ENCODE data around the gene NUMBL. TPM values are rescaled to one million over a fixed set of nuclear protein-coding genes. Genes with fewer than 3 reads are reported as not detected.

Gene NUMBL
- 10 to 100 TPM in 3 of 5 experiments, 1 to 10 TPM in 2; 9.0 to 28.6 (median 11.2) TPM for total RNA-seq
- polyA plus RNA-seq, result 1 to 10 TPM in 1 of 2 donors, under 1 TPM in 1; 0.28 to 1.4 TPM
- total RNA-seq, result 4.7 reads per million, percentile 23 among the genes with 10 or more reads in this experiment

GRCh38 chr19:40690050-40690692 is at the start of gene NUMBL:
NUMBL (minus strand) TSS chr19:40690651; CDS start chr19:40690483, 168 bp downstream.
- peak within 1 kb of the TSS; percentile 55 for H3K27ac ChIP-seq (ENCODE audit: low read depth, low read length)
- H3K27me3 ChIP-seq (ENCODE audit: control insufficient read depth in 2 of 2, insufficient read depth in 2 of 2, low read length in 2 of 2), result no peaks in the 10 kb centered on the region
- H3K9me3 Mint-ChIP-seq, result no peaks in the 10 kb centered on the region
- DNase-seq (no peak), ATAC-seq (no peak)
- peaks cover 0 to 6% (median 4%) of the 10 kb centered on the region in 7 donors for H3K4me1 Mint-ChIP-seq
- H3K27ac Mint-ChIP-seq, result peak within 1 kb of the TSS in 8 of 9 donors; percentile 58 to 94 (median 74)
- H3K27me3 Mint-ChIP-seq, result no peaks in the 10 kb centered on the region
- peaks cover 0 to 12% (median 0%) of the 10 kb centered on the region in 3 experiments for H3K36me3 ChIP-seq (ENCODE audit: control insufficient read depth in 2 of 3, insufficient read depth in 3 of 3, low read length in 3 of 3)
- ChIA-PET CTCF (no interaction called here), POLR2A (interaction anchor here (1.2 to 1.8 kb wide), 2 partner anchors 12 to 115 kb away, joined by 3 to 6 read pairs; no protein-coding TSS in a partner anchor)
- H3K4me3 ChIP-seq (ENCODE audit: low read length), result peak within 1 kb of the TSS; percentile 68
- no peaks in the 10 kb centered on the region for H3K9me3 ChIP-seq (ENCODE audit: control insufficient read depth in 2 of 3, low read length in 3 of 3)
- H3K4me3 Mint-ChIP-seq, result peak within 1 kb of the TSS; percentile 50 to 96 (median 91)
- peaks cover 0 to 6% of the 10 kb centered on the region in 2 donors for H3K4me1 ChIP-seq (ENCODE audit: control insufficient read depth in 2 of 2, insufficient read depth in 2 of 2, low read length in 2 of 2)
- peaks cover 0 to 11% (median 4%) of the 10 kb centered on the region in 5 donors for H3K36me3 Mint-ChIP-seq
- intact Hi-C loops (cut with micrococcal nuclease), result loop anchor here (1.0 to 5.0 kb wide), 8 partner anchors 25 to 343 kb away; partner anchors contain the start of genes ACTMAP (in 2 of the 2), RAB4B (in 2 of the 2), C19orf47 (in 1 of the 2) and EGLN2 (in 1 of the 2)

GRCh38 chr19:40739030-40739839 is 48.8 kb upstream of the NUMBL start:
- Histone ChIP-seq H3K4me3 (ENCODE audit: low read length) (no peak overlapping the region), H3K9me3 (ENCODE audit: control insufficient read depth in 2 of 3, low read length in 3 of 3) (no peaks in the 10 kb centered on the region), H3K27ac (ENCODE audit: low read depth, low read length) (no peak overlapping the region), H3K36me3 (ENCODE audit: control insufficient read depth in 2 of 3, insufficient read depth in 3 of 3, low read length in 3 of 3) (peaks cover 0 to 48% (median 0%) of the 10 kb centered on the region in 3 experiments), H3K4me1 (ENCODE audit: control insufficient read depth in 2 of 2, insufficient read depth in 2 of 2, low read length in 2 of 2) (no peaks in the 10 kb centered on the region), H3K27me3 (ENCODE audit: control insufficient read depth in 2 of 2, insufficient read depth in 2 of 2, low read length in 2 of 2) (no peaks in the 10 kb centered on the region)
- H3K27ac Mint-ChIP-seq, result no peak overlapping the region
- H3K9me3 Mint-ChIP-seq, result no peaks in the 10 kb centered on the region
- CTCF ChIA-PET, result no interaction called here
- H3K36me3 Mint-ChIP-seq, result peaks cover 0 to 26% (median 13%) of the 10 kb centered on the region in 5 donors
- peaks cover 0 to 4% (median 0%) of the 10 kb centered on the region in 7 donors for H3K4me1 Mint-ChIP-seq
- DNase-seq, result no peak
- POLR2A ChIA-PET, result no interaction called here
- intact Hi-C loops (cut with micrococcal nuclease), result no loop called here
- ATAC-seq, result no peak
- H3K4me3 Mint-ChIP-seq, result no peak overlapping the region
- H3K27me3 Mint-ChIP-seq, result no peaks in the 10 kb centered on the region

GRCh38 chr19:40737102-40737644 is 46.7 kb upstream of the NUMBL start:
- peaks cover 0 to 43% (median 22%) of the 10 kb centered on the region in 5 donors for H3K36me3 Mint-ChIP-seq
- CTCF ChIA-PET, result no interaction called here
- H3K36me3 ChIP-seq (ENCODE audit: control insufficient read depth in 2 of 3, insufficient read depth in 3 of 3, low read length in 3 of 3), result peaks cover 0 to 67% (median 0%) of the 10 kb centered on the region in 3 experiments

GRCh38 chr19:40736661-40737060 is 46.2 kb upstream of the NUMBL start:
- Histone ChIP-seq H3K36me3 (ENCODE audit: control insufficient read depth in 2 of 3, insufficient read depth in 3 of 3, low read length in 3 of 3) (peaks cover 0 to 67% (median 0%) of the 10 kb centered on the region in 3 experiments), H3K9me3 (ENCODE audit: control insufficient read depth in 2 of 3, low read length in 3 of 3) (no peaks in the 10 kb centered on the region), H3K27me3 (ENCODE audit: control insufficient read depth in 2 of 2, insufficient read depth in 2 of 2, low read length in 2 of 2) (no peaks in the 10 kb centered on the region), H3K27ac (ENCODE audit: low read depth, low read length) (no peak overlapping the region), H3K4me3 (ENCODE audit: low read length) (no peak overlapping the region), H3K4me1 (ENCODE audit: control insufficient read depth in 2 of 2, insufficient read depth in 2 of 2, low read length in 2 of 2) (no peaks in the 10 kb centered on the region)
- ATAC-seq, result no peak
- ChIA-PET CTCF (no interaction called here), POLR2A (no interaction called here)
- Mint-ChIP-seq H3K4me1 (peaks cover 0 to 4% (median 0%) of the 10 kb centered on the region in 7 donors), H3K27ac (no peak overlapping the region), H3K4me3 (no peak overlapping the region), H3K36me3 (peaks cover 0 to 44% (median 22%) of the 10 kb centered on the region in 5 donors), H3K9me3 (no peaks in the 10 kb centered on the region), H3K27me3 (no peaks in the 10 kb centered on the region)
- intact Hi-C loops (cut with micrococcal nuclease), result no loop called here
- DNase-seq, result no peak

More at GRCh38 chr19:40737102-40737644, 46.7 kb upstream of the NUMBL start:
- intact Hi-C loops (cut with micrococcal nuclease), result no loop called here
- H3K27ac Mint-ChIP-seq, result no peak overlapping the region
- H3K9me3 ChIP-seq (ENCODE audit: control insufficient read depth in 2 of 3, low read length in 3 of 3), result no peaks in the 10 kb centered on the region
- ATAC-seq (no peak), DNase-seq (no peak)
- H3K27me3 ChIP-seq (ENCODE audit: control insufficient read depth in 2 of 2, insufficient read depth in 2 of 2, low read length in 2 of 2), result no peaks in the 10 kb centered on the region
- no peak overlapping the region for H3K27ac ChIP-seq (ENCODE audit: low read depth, low read length)
- H3K4me3 Mint-ChIP-seq, result no peak overlapping the region
- H3K9me3 Mint-ChIP-seq, result no peaks in the 10 kb centered on the region
- H3K27me3 Mint-ChIP-seq, result no peaks in the 10 kb centered on the region
- H3K4me3 ChIP-seq (ENCODE audit: low read length), result no peak overlapping the region
- H3K4me1 ChIP-seq (ENCODE audit: control insufficient read depth in 2 of 2, insufficient read depth in 2 of 2, low read length in 2 of 2), result no peaks in the 10 kb centered on the region
- POLR2A ChIA-PET, result no interaction called here
- peaks cover 0 to 4% (median 0%) of the 10 kb centered on the region in 7 donors for H3K4me1 Mint-ChIP-seq

GRCh38 chr19:40735013-40735771 is 44.7 kb upstream of the NUMBL start:
- peaks cover 4 to 56% (median 28%) of the 10 kb centered on the region in 5 donors for H3K36me3 Mint-ChIP-seq
- ATAC-seq, result no peak
- H3K27me3 Mint-ChIP-seq, result no peaks in the 10 kb centered on the region
- no peak overlapping the region for H3K4me3 ChIP-seq (ENCODE audit: low read length)
- H3K4me1 ChIP-seq (ENCODE audit: control insufficient read depth in 2 of 2, insufficient read depth in 2 of 2, low read length in 2 of 2), result no peaks in the 10 kb centered on the region
- peak overlapping the region in 1 of 9 donors; percentile 14 for H3K27ac Mint-ChIP-seq
- ChIA-PET CTCF (no interaction called here), POLR2A (no interaction called here)
- no peak overlapping the region for H3K27ac ChIP-seq (ENCODE audit: low read depth, low read length)
- intact Hi-C loops (cut with micrococcal nuclease), result no loop called here
- H3K9me3 Mint-ChIP-seq, result no peaks in the 10 kb centered on the region
- no peaks in the 10 kb centered on the region for H3K9me3 ChIP-seq (ENCODE audit: control insufficient read depth in 2 of 3, low read length in 3 of 3)
- H3K4me3 Mint-ChIP-seq, result no peak overlapping the region
- H3K4me1 Mint-ChIP-seq, result peaks cover 0 to 4% (median 0%) of the 10 kb centered on the region in 7 donors
- no peaks in the 10 kb centered on the region for H3K27me3 ChIP-seq (ENCODE audit: control insufficient read depth in 2 of 2, insufficient read depth in 2 of 2, low read length in 2 of 2)
- peaks cover 0 to 75% (median 0%) of the 10 kb centered on the region in 3 experiments for H3K36me3 ChIP-seq (ENCODE audit: control insufficient read depth in 2 of 3, insufficient read depth in 3 of 3, low read length in 3 of 3)
- DNase-seq, result no peak

- no peak for ATAC-seq
- Histone ChIP-seq H3K4me3 (ENCODE audit: low read length) (no peak overlapping the region), H3K27me3 (ENCODE audit: control insufficient read depth in 2 of 2, insufficient read depth in 2 of 2, low read length in 2 of 2) (no peaks in the 10 kb centered on the region), H3K36me3 (ENCODE audit: control insufficient read depth in 2 of 3, insufficient read depth in 3 of 3, low read length in 3 of 3) (peaks cover 0 to 63% (median 0%) of the 10 kb centered on the region in 3 experiments), H3K4me1 (ENCODE audit: control insufficient read depth in 2 of 2, insufficient read depth in 2 of 2, low read length in 2 of 2) (no peaks in the 10 kb centered on the region), H3K9me3 (ENCODE audit: control insufficient read depth in 2 of 3, low read length in 3 of 3) (no peaks in the 10 kb centered on the region), H3K27ac (ENCODE audit: low read depth, low read length) (no peak overlapping the region)
- no peaks in the 10 kb centered on the region for H3K9me3 Mint-ChIP-seq
- CTCF ChIA-PET, result interaction anchor here (0.6 kb wide), 1 partner anchor 423 kb away, joined by 3 read pairs; no protein-coding TSS in a partner anchor
- no peak overlapping the region for H3K4me3 Mint-ChIP-seq
- POLR2A ChIA-PET, result interaction anchor here (0.9 to 1.9 kb wide), 2 partner anchors 24 to 45 kb away, joined by 3 to 6 read pairs; partner anchors contain the start of gene RAB4B
- peaks cover 0 to 4% (median 0%) of the 10 kb centered on the region in 7 donors for H3K4me1 Mint-ChIP-seq
- intact Hi-C loops (cut with micrococcal nuclease), result no loop called here
- no peak for DNase-seq
- H3K27ac Mint-ChIP-seq, result no peak overlapping the region
- peaks cover 4 to 47% (median 29%) of the 10 kb centered on the region in 5 donors for H3K36me3 Mint-ChIP-seq
- no peaks in the 10 kb centered on the region for H3K27me3 Mint-ChIP-seq
Observed at GRCh38 chr19:40733149-40733548, 42.7 kb upstream of the NUMBL start.

Measured in naive thymus-derived CD4-positive, alpha-beta T cell (primary cell).